HG03025 (cell line): Measurements from ENCODE around the gene EDC4.
A peak's percentile ranks its signal among the peaks of the same experiment; 100 is the strongest.
"Not testable (repeated sequence)": the region's sequence is repeated elsewhere in the genome, so short reads cannot be mapped to it uniquely, and the experiment has no call there.

Experiments used
- ATAC-seq: cut with Tn5 transposase; IDR thresholded peaks from one replicate; pipeline ENCODE4 v1.9.1; 2021; ENCODE audit warnings: mild to moderate bottlenecking, moderate library complexity; ENCODE audit not compliant: unreplicated experiment, low FRiP score

Gene EDC4

DNA sequence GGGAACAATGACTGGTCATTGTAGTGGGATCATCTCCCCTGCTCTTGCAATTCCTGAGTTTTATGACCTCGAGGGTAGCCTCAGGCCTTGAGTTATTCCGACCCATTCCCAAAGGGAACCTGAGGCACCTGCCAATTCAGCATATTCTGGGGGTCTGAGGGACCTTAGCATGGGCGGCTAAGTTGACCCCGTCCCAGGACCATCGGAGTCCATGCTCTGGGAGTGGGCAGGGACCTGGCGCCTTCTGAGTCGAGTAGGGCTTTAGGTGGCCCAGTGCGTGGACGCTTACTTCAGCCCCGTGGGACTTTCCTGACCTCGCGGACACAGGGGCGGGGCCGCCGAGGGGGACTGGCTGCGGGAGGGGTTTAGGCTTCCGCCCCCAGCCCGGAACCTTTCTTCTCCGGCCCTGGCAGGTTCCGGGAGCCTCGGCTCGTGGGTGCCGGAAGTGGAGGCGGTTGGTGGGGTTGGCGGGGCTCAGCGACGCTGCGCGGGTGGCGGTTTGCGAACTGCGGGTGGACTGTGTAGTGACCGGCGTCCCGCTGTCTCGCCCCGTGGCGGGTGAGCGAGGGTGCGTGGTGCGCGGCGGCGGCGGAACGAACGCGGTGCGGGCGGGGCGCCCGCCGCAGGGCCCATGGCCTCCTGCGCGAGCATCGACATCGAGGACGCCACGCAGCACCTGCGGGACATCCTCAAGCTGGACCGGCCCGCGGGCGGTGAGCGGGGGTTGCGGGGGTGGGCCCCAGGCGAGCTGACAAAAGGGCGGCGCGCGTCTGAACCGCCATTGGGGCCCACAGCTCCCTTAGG is at the start of gene EDC4:
TSS of gene EDC4 (plus strand) at position 422 of the 804 bp plus-strand sequence. CDS start at position 632, 210 bp downstream.
- ATAC-seq, result peak; percentile 67

DNA sequence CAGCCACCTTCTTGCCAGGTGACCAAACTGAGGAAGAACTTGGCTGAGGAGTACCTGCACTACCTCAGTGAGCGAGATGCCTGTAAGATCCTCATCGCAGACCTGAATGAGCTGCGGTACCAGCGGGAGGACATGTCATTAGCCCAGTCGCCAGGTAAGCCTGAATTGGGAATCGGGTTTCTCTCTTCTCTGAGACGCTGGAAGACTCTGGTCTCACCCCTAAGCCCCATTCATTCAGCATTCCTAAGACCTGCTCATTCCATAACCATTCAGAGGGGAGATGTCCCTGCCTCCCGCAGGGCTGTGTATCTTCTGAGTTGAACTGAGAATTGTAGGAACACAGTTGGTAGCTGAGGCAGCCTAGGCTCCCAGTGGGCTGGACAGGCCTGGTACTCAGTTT is 47.7 kb upstream of the EDC4 start:
- ATAC-seq, result no peak

DNA sequence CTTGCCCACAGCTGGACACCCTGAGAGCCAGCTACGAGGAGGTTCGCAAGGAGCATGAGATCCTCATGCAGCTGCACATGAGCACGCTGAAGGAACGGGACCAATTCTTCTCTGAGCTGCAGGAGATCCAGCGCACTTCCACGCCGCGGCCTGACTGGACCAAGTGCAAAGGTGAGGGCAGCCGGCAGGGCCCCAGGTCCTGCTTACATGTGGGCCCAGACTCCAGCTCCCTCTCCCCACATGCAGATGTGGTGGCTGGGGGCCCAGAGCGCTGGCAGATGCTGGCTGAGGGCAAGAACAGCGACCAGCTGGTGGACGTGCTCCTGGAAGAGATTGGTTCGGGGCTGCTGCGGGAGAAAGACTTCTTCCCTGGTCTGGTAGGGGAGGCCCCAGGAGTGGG is 46.9 kb upstream of the EDC4 start:
- ATAC-seq, result no peak

DNA sequence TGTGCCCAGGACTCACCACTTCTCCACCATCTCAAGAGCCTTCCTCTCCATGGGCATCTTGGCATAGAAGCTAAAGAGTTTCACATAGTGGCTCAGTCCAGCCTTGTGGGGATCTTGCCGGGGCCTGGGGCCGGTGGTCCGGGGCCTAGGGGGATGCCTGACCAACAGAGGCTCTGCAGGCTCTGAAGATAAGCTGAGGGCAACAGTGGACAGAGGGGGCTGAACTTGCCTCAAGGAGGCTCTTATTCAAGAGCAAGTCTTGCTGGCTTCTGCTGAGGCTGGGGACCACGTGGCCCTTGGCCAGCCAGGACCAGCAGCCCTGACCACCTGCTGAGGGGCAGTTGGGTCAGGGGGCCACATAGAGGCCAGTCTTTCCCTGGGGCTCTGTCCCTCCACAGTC is 44.2 kb upstream of the EDC4 start:
- ATAC-seq, result no peak

GRCh38 chr16:67833030-67833414 is 39.8 kb upstream of the EDC4 start:
- no peak for ATAC-seq

GRCh38 chr16:67833415-67834241 is 39.2 kb upstream of the EDC4 start:
- peak; percentile 93 for ATAC-seq

DNA sequence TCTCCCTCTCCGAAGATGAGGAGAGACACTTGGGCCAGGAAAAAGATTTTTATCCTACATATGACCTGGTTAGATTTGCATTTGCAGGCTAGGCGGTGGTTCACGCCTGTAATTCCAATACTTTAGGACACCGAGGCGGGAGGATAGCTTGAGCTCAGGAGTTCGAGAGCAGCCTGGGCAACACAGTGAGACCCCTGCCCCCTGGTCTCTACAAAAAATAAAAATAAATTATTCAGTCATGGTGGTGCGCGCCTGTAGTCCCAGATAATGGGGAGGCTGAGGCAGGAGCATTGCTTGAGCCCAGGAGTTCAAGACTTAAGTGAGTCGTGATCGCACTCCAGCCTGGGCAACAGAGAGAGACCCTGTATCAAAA is 38.6 kb upstream of the EDC4 start:
- ATAC-seq, result no peak

- ATAC-seq, result not testable (repeated sequence)
Measured at GRCh38 chr16:67837190-67837589, 35.7 kb upstream of the EDC4 start.

GRCh38 chr16:67837811-67838210 is 35.0 kb upstream of the EDC4 start:
- no peak for ATAC-seq

GRCh38 chr16:67841198-67841815 is 31.5 kb upstream of the EDC4 start:
- no peak for ATAC-seq

DNA sequence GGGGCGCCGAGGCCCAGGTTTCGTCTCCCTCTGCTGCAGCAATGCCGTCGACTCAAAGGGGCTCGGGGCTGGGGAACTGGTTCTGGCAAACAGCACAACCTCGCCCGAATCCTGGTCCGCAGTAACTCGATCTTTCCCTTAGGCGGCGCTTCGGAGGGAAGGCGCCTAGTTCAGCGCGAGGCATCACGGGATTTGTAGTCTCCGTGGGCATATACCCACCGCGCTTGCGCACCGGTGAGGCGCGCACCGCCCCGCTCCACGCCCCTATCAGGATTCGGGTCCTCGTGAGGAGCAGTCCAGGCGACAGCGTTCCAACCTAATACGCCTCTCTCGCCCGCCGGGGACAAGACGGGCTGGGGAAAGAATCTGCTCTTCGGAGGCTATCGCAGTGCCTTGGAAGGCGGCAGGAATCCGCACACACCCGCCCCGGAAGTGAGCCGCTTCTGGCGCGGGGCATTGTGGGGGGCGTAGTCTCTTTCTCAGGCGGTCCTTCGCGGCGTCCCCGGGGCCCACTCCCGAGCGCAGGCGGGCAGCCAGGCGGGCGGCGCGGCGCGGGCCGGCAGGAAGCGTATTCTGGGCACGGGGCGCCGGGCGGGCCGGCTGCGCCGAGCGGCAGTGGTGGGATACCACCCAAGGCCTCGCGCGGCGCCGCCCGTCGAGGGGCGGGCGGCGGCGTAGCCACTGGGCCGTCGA is 30.9 kb upstream of the EDC4 start, which contains the start of gene THAP11:
TSS of gene THAP11 (plus strand) at position 505 of the 693 bp plus-strand sequence. CDS start 235 bp downstream, outside the sequence.
- peak; percentile 41 for ATAC-seq

GRCh38 chr16:67842509-67843342 is 30.1 kb upstream of the EDC4 start:
- peak; percentile 1 for ATAC-seq

- ATAC-seq, result no peak
Measured at GRCh38 chr16:67843343-67843765, 29.5 kb upstream of the EDC4 start.

DNA sequence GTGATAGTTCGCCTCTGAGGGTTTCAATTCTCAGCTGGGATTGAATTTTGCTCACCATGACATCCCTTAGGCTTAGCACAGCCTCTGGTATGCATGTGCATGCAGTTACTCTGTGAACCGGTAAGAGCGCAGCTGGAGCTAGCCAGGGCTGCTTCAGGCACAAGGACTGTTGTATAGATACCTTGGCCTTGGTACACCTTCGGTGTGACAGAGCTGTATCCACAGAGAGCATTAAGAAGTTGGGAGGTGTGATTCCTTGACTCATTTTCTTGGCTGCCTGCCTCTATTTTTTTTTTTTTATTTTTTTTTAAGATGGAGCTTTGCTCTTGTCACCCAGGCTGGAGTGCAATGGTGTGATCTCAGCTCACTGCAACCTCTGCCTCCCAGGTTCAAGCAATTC is 28.4 kb upstream of the EDC4 start:
- no peak for ATAC-seq

- ATAC-seq, result no peak
Measured at GRCh38 chr16:67845291-67846062, 27.4 kb upstream of the EDC4 start.

DNA sequence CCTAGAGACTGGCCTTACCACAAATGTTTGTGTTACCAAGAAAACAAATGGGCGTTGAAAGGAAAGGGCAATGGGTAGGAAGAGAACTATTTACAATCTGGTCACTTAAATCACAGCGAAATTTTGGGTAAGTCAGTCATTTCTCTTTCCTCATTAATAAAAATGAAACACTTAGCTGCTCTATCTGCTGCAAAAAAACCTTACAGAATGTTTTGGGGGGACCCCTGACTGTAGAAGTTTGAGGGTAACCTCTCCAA is 26.9 kb upstream of the EDC4 start:
- ATAC-seq, result no peak

- ATAC-seq, result peak; percentile 48
Measured at GRCh38 chr16:67846320-67847063, 26.4 kb upstream of the EDC4 start, which contains the start of gene NUTF2. Gene NUTF2, plus strand, starts transcription at chr16:67846933. Its CDS starts 18,198 bp downstream, at chr16:67865131.
